Epithelial cell of proximal tubule (primary cell): ENCODE measurements around the gene CRACR2B. TPM values are rescaled to one million over a fixed set of nuclear protein-coding genes. Genes with fewer than 3 reads are reported as not detected.
A peak's percentile ranks its signal among the peaks of the same experiment; 100 is the strongest.

ENCODE experiments used
- DNase-seq: peaks from one replicate; pipeline ENCODE4 v3.0.0-alpha.2; 2011; ENCODE audit warnings: low read depth
- H3K4me3 ChIP-seq: 2 replicates; pipeline ENCODE4 v1.5.1; 2011; ENCODE audit warnings: low read depth, mild to moderate bottlenecking, low read length
- CTCF ChIP-seq: conservative IDR thresholded peaks from 2 replicates; pipeline ENCODE4 v1.5.1; 2012; ENCODE audit warnings: low read depth, mild to moderate bottlenecking, low read length
- total RNA-seq: library from RNA; depleted of rRNA; stranded (reverse); fragments of >200 nt; gene quantifications from 2 replicates; pipeline ENCODE4 v1.2.3, GENCODE V29; 2015

CRACR2B gene
- total RNA-seq, 1 donor from 2014 or later, result 55.7 TPM

DNA sequence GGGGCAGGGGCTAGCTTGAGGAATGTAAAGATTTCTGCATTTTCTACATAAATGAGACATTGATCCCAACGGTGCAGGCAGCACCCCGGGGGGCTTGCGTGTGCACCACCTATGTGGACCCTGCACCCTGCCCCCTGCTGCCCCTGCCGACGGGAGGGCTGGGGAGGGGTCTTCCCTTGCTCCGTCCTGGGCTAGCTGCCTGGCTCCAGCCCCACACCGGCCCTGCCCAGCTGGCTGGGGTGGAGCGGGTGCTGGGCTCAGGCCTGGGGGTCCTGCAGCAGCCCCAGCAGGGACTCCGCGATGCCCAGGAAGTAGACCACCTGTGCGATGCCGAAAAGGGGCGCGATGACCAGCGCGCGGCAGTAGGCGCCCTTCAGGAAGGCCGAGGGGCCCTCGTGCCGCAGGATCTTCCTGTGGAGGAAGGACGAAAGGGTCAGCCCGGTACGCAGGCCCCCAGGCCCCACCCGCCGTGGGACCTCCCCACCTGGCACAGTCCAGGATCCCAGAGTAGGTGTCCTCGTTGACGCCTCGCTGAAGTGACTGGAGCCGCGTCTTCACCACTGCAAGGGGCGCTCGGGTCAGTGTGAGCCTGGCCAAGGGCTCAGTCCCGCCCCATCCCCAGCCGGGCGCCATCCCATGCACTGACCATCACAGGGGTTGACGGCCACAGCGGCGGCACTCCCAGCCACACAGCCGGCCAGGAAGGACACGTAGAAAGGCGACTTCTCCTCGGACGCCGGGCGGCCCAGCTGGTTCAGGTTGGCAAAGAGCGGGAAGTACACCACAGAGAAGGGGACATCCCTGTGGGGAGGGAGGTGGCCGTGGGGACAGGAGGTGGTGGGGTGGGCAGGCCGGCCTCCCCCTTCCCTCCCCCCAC is 35.8 kb upstream of the CRACR2B start:
- TF ChIP-seq CTCF, result no peak

GRCh38 chr11:792535-792821 is 35.2 kb upstream of the CRACR2B start:
- DNase-seq, result no peak
- no peak for TF ChIP-seq CTCF
- no peak overlapping the region for H3K4me3 ChIP-seq

More for the DNA sequence above, 35.8 kb upstream of the CRACR2B start:
- no peak for DNase-seq
- no peak overlapping the region for H3K4me3 ChIP-seq

GRCh38 chr11:792873-793272 is 34.8 kb upstream of the CRACR2B start:
- H3K4me3 ChIP-seq, result no peak overlapping the region
- no peak for TF ChIP-seq CTCF
- DNase-seq, result no peak

- no peak for DNase-seq
- no peak overlapping the region for H3K4me3 ChIP-seq
- no peak for TF ChIP-seq CTCF
Observed at GRCh38 chr11:793556-793955, 34.2 kb upstream of the CRACR2B start.

- H3K4me3 ChIP-seq, result no peak overlapping the region
- no peak for TF ChIP-seq CTCF
- DNase-seq, result no peak
Observed at GRCh38 chr11:794013-794765, 33.5 kb upstream of the CRACR2B start.

DNA sequence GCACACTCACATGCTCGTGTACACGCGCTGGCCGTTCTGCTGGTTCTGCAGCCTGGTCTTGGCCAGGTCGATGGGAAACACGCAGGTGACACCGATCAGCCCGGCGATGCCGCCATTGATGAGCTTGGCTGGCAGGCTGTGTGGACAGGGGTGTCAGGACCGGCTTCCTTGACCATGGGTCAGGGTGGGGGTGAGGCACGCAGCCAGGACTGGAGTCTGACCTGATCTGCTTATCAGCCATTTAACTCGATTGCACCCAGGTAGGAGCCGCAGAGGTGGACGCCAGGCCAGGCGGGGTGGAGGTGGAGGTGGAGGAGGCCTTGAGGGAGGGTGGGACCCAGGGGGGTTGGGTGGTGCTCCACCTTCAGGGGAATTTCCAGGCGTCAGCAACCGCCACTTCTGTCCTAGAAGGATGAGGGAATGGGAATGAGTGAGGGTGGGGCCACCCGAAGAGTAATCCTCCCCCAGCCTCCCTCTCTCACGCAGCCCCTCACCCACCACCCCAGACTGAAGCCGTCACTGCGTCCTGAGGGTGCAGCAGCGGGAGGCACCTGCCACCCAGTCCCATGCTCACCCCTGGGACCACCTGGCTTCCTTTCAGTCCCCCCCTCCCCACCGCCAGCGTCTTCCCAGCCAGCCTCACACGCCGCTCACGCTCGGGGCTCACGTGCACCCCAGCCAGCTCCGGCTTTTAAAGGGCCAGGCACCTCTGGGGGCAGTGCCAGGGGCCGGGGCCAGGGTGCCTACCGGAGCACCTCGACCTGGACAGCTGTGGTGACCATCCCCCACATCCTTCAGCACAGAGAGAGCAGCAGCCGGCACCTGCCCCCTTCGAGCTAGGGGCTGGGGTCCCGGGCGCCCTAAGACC is 32.7 kb upstream of the CRACR2B start:
- DNase-seq, result no peak
- peak overlapping the region; percentile 63 for H3K4me3 ChIP-seq
- no peak for TF ChIP-seq CTCF
